Activated CD4-positive, alpha-beta T cell treated with anti-CD3 and anti-CD28 coated beads for 24 hours (primary cell): ENCODE measurements around the gene ARSH.
"Not testable (repeated sequence)": the region's sequence is repeated elsewhere in the genome, so short reads cannot be mapped to it uniquely, and the experiment has no call there.

ENCODE experiments used
- DNase-seq, 2 donors: peaks; one replicate each; pipeline ENCODE4 v3.0.0-alpha.2; 2020; ENCODE audit warnings: low read depth in 2 of 2

Gene ARSH

DNA sequence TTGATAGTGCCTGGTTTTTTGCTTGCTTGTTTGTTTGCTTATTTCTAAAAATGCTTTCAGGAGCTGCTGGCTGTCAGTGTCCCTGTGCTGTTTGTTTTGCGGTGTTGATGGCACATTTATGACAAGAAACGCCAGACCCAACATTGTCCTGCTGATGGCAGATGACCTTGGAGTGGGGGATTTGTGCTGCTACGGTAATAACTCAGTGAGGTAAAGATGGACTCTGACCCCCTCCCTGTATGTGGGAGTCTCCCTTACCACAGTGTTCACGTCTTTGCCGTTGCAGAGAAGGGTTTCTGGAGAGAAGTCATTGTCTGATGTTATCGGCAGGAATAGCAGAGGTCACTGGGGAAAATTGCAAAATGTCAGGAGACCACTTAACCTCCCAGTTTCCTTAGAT is at the start of gene ARSH:
ARSH (plus strand) TSS at position 52 of the 400 bp plus-strand sequence; CDS start at position 119, 67 bp downstream.
- no peak for DNase-seq

GRCh38 chrX:2958199-2958598 is 48.1 kb upstream of the ARSH start:
- no peak for DNase-seq

- no peak for DNase-seq
These were observed 45.4 kb upstream of the ARSH start for GRCh38 chrX:2960861-2961515.

GRCh38 chrX:2962381-2962780 is 44.0 kb upstream of the ARSH start:
- DNase-seq, result no peak

DNA sequence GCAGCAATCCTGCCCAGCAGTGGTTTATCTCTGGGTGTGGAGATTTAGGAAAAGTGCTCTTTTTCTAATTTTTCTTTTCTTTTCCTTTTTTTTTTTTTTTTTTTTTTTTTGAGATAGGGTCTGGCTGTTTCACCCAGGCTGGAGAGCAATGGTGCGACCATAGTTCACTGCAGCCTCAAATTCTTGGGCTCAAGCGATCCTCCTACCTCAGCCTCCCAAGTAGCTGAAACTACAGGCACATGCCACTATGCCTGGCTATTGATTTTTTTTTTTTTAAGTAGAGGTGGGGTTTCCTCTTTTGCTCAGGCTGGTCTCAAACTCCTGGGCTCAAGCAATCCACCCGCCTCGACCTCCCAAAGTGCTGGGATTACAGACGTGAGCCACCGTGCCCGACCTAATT is 42.9 kb upstream of the ARSH start:
- not testable (repeated sequence) for DNase-seq

GRCh38 chrX:2963992-2964794 is 42.2 kb upstream of the ARSH start:
- DNase-seq, result not testable (repeated sequence)

DNA sequence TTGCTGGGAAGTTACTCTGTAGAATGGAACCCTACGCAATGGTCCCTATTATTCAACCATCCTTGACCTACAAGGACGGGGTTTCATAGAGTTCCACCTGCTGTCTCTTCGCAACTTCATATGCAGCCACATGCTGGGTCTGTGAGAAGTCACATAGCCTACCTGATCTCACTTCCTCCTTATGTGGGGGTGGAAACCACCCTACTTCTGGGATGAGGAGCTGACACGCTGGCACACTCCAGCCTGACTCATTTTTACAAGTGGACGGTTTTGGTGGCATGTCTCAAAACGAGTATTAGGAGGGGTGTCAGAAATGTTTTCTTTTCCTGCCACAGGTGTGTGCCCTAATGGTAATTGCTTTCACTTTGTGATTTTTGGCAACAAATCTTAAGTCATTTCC is 40.4 kb upstream of the ARSH start:
- no peak for DNase-seq

DNA sequence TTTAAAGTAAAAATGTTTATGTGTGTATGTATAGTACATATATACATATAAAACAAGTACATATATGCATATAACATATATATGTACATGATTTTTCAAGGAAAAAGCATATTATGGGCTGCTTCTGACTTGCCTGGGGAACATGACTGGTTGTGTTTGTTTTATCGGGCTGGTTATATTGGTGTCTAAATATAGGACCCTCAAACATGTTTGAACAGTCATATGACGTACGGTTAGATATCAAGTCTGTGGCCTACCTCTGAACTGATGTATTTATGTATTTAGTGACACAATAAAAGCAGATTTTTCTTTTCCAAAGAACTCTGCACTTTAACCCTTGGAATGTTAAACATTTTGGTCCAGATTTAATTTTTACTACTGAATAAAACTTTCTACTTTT is 39.3 kb upstream of the ARSH start:
- DNase-seq, result no peak

GRCh38 chrX:2967584-2967983 is 38.8 kb upstream of the ARSH start:
- no peak for DNase-seq

DNA sequence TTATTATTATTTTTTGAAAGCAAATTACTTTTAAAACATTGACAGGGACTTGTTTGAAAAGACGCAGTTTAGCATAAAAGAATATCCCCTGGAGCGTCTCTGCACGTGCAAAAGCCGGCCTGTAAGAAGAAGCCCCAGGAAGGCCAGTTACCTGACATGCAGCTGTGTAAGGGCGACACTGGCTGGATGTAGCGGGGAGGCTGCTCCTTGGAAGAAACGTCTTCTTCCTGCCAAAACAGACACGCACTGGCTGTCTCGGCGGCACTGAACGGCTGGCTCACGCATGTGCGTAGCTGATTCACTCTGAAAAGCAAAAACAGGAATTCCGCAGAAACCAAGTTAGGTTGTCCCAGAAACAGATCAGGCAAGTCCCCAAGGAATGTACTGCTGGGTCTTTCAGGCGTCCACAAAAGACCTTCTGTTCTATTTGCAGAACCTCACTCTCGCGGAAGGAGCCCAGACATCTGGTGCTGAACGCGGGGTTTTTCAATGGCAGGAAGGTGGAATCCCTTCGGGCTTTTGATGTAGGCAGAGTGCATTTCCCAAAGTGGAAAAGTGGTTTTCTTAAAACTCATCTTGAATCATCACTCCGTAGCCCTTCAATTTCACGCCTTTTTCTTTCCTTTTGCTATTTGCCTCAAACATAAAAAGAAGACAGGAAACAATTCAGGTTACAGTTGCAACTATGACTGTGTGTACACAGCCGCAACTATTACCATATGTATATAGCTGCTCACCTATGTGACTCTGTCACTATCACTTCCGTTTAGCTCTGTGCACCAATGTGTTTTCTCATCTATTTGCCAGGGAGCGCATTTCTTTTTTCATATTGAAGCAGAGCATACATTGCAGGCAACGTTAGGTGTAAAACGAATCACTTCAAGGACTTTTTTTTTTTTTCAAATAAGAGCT is 38.1 kb upstream of the ARSH start:
- DNase-seq, result no peak

- DNase-seq, result no peak
These were observed 37.3 kb upstream of the ARSH start for GRCh38 chrX:2969021-2969420.

DNA sequence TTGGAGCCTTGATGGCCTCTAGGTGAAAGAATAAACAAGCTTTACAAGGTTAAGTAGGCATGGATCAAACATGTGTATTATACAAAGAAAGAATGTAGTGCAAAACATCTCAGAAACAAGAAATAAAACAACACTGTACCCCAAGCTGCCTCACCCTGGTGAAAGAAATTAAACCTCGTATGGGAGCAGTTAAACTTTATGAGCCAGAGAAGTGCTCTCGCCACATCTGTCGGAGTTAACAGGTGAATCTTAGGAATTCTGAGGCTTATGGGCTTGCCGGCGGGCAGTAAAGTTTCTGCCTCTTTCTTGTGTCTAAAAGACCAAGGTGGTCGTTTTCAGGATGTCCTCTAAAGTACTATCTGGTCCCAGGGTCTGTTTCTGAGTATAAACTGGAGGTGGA is 34.0 kb upstream of the ARSH start:
- no peak for DNase-seq

DNA sequence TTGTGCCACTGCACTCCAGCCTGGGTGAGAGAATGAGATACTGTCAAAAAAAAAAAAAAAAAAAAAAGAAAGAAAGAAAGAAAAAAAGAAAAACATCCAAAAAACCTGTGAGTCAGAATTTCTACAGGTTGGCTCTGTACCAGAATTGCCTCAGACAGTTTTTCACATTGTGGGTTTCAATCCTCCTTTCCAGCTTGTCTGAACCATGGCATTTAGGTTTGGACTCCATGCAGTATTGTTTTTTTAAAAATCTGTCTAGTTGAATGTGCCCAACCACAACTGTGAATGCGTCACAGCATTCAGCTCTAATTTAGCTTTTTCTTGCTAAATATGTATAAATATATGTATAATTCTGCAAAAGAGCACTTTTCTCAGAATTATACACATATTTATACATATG is 31.4 kb upstream of the ARSH start:
- DNase-seq, result no peak

DNA sequence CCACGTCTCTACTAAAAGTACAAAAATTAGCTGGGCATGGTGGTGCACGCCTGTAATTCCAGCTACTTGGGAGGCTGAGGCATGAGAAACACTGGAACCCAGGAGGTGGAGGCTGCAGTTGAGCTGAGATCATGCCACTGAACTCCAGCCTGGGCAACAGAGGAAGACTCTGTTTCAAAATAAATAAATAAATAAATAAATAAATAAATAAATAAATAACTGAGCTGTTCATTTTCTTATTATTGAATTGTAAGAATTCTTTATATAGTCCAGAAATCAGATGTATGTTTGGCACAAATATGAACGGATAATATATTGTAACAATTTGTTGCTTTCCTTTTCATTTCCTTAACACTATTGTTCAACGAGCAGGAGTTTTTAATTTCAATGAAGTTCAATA is 27.7 kb upstream of the ARSH start:
- DNase-seq, result not testable (repeated sequence)

DNA sequence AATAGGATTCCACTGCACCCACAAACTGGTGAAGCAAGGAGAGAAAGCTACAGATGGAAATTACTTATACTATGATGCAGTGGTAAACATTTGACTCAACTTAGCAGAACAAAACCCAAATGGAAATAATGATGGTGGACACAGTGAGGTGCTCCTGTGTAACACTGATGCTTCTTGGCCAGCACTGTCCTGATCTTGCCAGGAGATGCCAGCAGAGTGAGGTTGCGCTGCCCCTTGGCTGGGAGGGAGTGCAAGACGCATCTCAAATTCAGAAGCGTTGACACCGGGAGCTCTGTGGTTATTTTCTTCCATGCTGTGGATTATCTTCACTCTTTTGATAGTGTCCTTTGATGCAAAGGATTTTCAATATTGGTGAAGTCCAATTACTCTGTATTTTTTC is 22.0 kb upstream of the ARSH start:
- DNase-seq, result no peak

DNA sequence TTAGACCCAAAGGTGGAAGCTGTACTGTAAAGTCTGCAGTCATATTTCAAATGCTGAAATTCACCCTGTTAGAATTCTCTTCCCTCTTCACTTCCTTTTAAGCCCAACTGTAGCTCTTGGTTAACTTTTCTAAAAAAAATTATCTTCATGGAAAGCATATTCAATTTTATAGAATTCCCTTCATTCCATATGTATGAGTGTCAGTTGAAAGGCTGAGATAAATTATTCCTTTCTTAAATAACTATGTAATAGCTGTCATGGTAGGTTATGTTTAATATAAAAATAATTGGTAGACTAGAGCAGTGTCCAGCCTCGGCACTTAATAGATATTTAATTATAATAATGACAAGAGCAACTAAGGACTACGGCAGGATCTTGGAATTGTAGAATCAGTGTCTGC is 16.8 kb upstream of the ARSH start:
- DNase-seq, result no peak

DNA sequence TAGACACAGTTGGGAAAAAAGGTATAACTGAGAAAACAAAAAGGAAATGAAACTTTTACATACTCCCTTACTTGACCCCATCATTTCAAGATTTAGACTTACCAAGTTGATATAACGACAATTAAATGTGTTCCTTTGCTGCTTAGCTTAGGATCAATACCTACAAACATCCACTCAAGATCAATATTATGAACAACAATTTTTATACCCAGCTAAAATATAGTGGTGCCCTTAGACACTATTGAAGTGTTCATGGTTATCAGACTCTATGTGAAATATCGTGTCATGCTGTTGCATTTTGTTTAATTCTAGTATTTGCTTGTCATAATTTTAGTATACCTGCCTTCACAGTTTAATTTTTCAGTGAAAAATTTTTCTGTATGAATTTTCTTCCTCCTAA is 4.2 kb downstream of the ARSH start:
- DNase-seq, result no peak

DNA sequence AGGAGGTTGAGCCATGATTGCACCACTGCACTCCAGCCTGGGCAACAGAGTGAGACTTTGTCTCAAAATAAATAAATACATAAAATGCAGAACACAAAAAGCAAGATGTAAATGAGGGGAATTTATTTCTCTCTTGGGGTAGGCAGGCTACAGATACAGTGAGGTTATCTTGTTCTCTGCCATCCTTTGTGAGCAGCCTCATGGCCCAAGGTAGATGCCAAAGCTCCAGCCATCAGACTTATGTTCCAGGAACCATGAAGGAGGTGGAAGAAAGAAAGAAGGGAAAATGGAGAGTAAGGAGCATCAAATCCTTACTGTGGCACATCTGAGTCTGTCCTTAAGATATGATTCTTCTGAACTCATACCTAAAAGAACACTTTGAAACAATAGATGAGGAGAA is 11.1 kb downstream of the ARSH start:
- no peak for DNase-seq

GRCh38 chrX:3024176-3024575 is 17.8 kb downstream of the ARSH start:
- DNase-seq, result no peak

- no peak for DNase-seq
These were observed 19.9 kb downstream of the ARSH start for GRCh38 chrX:3026074-3026815.

DNA sequence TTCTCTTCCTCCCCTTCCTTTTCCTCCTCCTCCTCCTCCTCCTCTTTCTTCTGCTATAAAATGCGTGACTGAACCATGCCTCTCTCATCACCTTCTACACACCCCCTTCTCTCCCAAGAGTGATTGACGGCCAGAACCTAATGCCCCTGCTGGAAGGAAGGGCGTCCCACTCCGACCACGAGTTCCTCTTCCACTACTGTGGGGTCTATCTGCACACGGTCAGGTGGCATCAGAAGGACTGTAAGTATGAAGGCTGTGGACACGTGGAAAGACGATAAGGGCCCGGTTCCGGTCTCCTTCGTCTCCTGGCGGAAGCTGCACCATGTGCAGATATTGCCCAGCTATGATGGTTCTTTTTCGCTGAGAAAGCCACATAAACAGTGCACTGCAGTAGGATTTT is 22.8 kb downstream of the ARSH start:
- DNase-seq, result no peak

DNA sequence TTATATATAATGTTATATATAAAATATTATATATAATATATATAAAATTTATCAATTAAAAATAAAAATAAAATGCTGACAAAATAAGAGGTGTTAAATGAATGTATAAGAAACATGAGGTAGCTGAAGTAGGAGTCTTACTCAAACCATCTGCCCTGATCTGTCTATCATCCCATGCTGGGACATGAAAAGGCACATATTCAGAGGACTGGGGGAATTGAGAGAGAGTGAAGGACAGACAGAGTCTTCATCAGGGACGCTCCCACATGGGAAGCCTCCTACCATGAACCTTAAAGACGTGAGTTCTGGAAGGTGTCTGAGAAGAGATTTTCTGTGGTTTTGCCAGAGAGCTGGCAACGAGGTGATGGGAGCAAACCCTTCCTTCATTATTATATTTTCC is 30.9 kb downstream of the ARSH start:
- no peak for DNase-seq
